Thyroid gland (tissue), 4 donors: ENCODE measurements around the gene RASA1.

Experiments used
- CTCF ChIP-seq, 6 experiments: fragments of 200-600 bp in 3 of 6; fragments of 450-650 bp in 3 of 6; sonication (generic) in 3 of 6; IDR thresholded peaks; one replicate each; pipeline ENCODE4 v1.5.1; 2016 to 2019; ENCODE audit warnings: antibody characterized with exemption in 6 of 6, mild to moderate bottlenecking in 2 of 6, inconsistent platforms in 1 of 6, moderate library complexity in 1 of 6
- POLR2A ChIP-seq, 2 donors: fragments of 450-650 bp; IDR thresholded peaks; one replicate each; pipeline ENCODE4 v1.6.1; 2017; ENCODE audit warnings: antibody characterized with exemption in 2 of 2, mild to moderate bottlenecking in 2 of 2, moderate library complexity in 1 of 2

DNA sequence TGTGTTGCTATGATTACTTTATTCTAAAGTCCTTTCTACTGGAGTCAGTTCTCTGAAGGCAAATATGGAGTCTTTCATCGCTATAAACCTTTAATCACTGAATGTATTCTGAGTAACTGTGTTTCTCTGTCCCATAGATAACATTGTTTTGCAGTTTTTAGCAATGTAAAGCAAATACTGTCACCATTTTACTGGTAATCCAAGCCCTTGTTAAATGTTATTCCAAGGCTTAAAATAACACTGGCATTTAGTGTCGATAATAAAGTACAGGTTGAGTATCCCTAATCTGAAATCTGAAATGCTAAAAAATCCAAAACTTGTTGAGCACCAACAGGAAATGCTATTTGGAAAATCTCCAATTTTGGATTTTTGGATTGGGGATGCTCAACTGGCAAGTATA is 120.4 kb downstream of the RASA1 start:
- TF ChIP-seq POLR2A (IDR thresholded peaks at IDR 0.05) (no peak), CTCF (IDR thresholded peaks at IDR 0.05) (no peak)
